H1 (cell line): ENCODE measurements around the gene FAM193A. TPM values are rescaled to one million over a fixed set of nuclear protein-coding genes. Genes with fewer than 3 reads are reported as not detected.

ENCODE experiments used
- CTCF ChIA-PET: fragments of 300-600 bp; sonication (Branson Sonifier 250); formaldehyde crosslinking; loops from one replicate; lab custom pipeline; 2021; ENCODE audit not compliant: partially characterized antibody; lab: Charles Lee
- POLR2A ChIA-PET: fragments of 300-600 bp; sonication (Branson Sonifier 250); formaldehyde crosslinking; loops from one replicate; lab custom pipeline; 2021; ENCODE audit warnings: inconsistent platforms; ENCODE audit not compliant: partially characterized antibody; lab: Charles Lee
- DNase-seq, 2 experiments: peaks; one replicate each; pipeline versions ENCODE4 v3.0.0 to v3.0.0-alpha.2; 2010 to 2022; ENCODE audit warnings: low spot score in 2 of 2, low read depth in 1 of 2, mixed read lengths in 1 of 2
- FAIRE-seq: peaks from 2 replicates; lab custom pipeline; 2011; peaks lifted over from hg19 to GRCh38; lab: Jason Lieb, UNC
- H2AFZ ChIP-seq: 2 replicates; pipeline ENCODE4 v1.8.1; 2012; ENCODE audit warnings: low read length, inconsistent platforms
- H2AK5ac ChIP-seq: 2 replicates; pipeline ENCODE4 v1.6.1; 2013; ENCODE audit warnings: low read depth, low read length
- H2BK120ac ChIP-seq: replicated peaks from 2 replicates; pipeline ENCODE3; 2013; ENCODE audit warnings: low read depth, low read length, inconsistent platforms
- H2BK12ac ChIP-seq: 2 replicates; pipeline ENCODE4 v1.6.1; 2013; ENCODE audit warnings: low read depth, low read length
- H2BK15ac ChIP-seq: 2 replicates; pipeline ENCODE4 v1.6.1; 2013; ENCODE audit warnings: low read length
- H2BK20ac ChIP-seq: 2 replicates; pipeline ENCODE4 v1.6.1; 2013; ENCODE audit warnings: low read length
- H2BK5ac ChIP-seq: 2 replicates; pipeline ENCODE4 v1.6.1; 2013; ENCODE audit warnings: low read depth, low read length
- H3K14ac ChIP-seq: 2 replicates; pipeline ENCODE4 v1.6.1; 2013; ENCODE audit warnings: inconsistent platforms; ENCODE audit not compliant: insufficient read length
- H3K18ac ChIP-seq: 2 replicates; pipeline ENCODE4 v1.6.1; 2013; ENCODE audit warnings: low read length; ENCODE audit errors: extremely low read depth
- H3K23ac ChIP-seq: 2 replicates; pipeline ENCODE4 v1.6.1; 2013; ENCODE audit warnings: inconsistent platforms; ENCODE audit not compliant: insufficient read length
- H3K23me2 ChIP-seq: 2 replicates; pipeline ENCODE4 v1.6.1; 2013; ENCODE audit warnings: low read depth, low read length
- H3K27ac ChIP-seq: 2 replicates; pipeline ENCODE4 v1.6.1; 2011; ENCODE audit warnings: low read depth, low read length, inconsistent platforms
- H3K27me3 ChIP-seq, 4 experiments: replicated peaks in 1 of 4; 1 replicate in 1 of 4; 2 replicates in 3 of 4; pipeline versions ENCODE4 v1.6.1 to v1.8.1; 2011 to 2013; ENCODE audit warnings: low read length in 3 of 4, mild to moderate bottlenecking in 3 of 4, inconsistent platforms in 2 of 4, mixed read lengths in 2 of 4, moderate library complexity in 1 of 4; ENCODE audit not compliant: control insufficient read depth in 3 of 4, insufficient read depth in 3 of 4; ENCODE audit errors: extremely low read depth in 1 of 4
- H3K36me3 ChIP-seq, 4 experiments: 2 replicates each; pipeline versions ENCODE4 v1.6.1 to v1.8.1; 2011 to 2013; ENCODE audit warnings: mild to moderate bottlenecking in 4 of 4, low read length in 3 of 4, moderate library complexity in 2 of 4, control low read depth in 1 of 4, inconsistent platforms in 1 of 4; ENCODE audit not compliant: insufficient read depth in 4 of 4, control insufficient read depth in 2 of 4
- H3K4ac ChIP-seq: replicated peaks from 2 replicates; pipeline ENCODE3; 2013; ENCODE audit warnings: low read length, low read depth, mixed read lengths, inconsistent platforms; ENCODE audit not compliant: insufficient read length
- H3K4me1 ChIP-seq, 4 experiments: replicated peaks in 1 of 4; 1 replicate in 1 of 4; 2 replicates in 3 of 4; pipeline versions ENCODE4 v1.6.1 to v1.8.1; 2011 to 2013; ENCODE audit warnings: low read length in 3 of 4, inconsistent platforms in 2 of 4, mixed read lengths in 1 of 4; ENCODE audit not compliant: insufficient read depth in 4 of 4, control insufficient read depth in 3 of 4
- H3K4me2 ChIP-seq, 2 experiments: 2 replicates each; pipeline versions ENCODE4 v1.6.1 to v1.8.1; 2011 to 2013; ENCODE audit warnings: low read depth in 2 of 2, low read length in 2 of 2, control low read depth in 1 of 2, inconsistent platforms in 1 of 2, mild to moderate bottlenecking in 1 of 2; ENCODE audit not compliant: insufficient read depth in 1 of 2
- H3K4me3 ChIP-seq, 4 experiments: fragments of 200-600, 300-600 bp in 1 of 4; sonication (generic), shearing (Covaris generic), sonication (Bioruptor Twin) in 1 of 4; 2 replicates each; pipeline versions ENCODE4 v1.5.1 to v1.8.1; 2011 to 2016; ENCODE audit warnings: low read length in 4 of 4, low read depth in 3 of 4, control low read depth in 2 of 4, inconsistent platforms in 2 of 4, mild to moderate bottlenecking in 2 of 4, mixed read lengths in 1 of 4, moderate library complexity in 1 of 4; ENCODE audit not compliant: insufficient read depth in 2 of 4; ENCODE audit errors: extremely low read depth in 1 of 4
- H3K56ac ChIP-seq: replicated peaks from 2 replicates; pipeline ENCODE3; 2013; ENCODE audit warnings: low read depth, mild to moderate bottlenecking, mixed read lengths, low read length, inconsistent platforms; ENCODE audit not compliant: insufficient read length
- H3K79me1 ChIP-seq: 2 replicates; pipeline ENCODE4 v1.6.1; 2013; ENCODE audit warnings: low read depth, low read length, control low read depth
- H3K79me2 ChIP-seq, 2 experiments: 2 replicates each; pipeline versions ENCODE4 v1.6.1 to v1.8.1; 2012 to 2013; ENCODE audit warnings: low read length in 2 of 2, mild to moderate bottlenecking in 2 of 2, inconsistent platforms in 1 of 2; ENCODE audit not compliant: insufficient read depth in 2 of 2, control insufficient read depth in 1 of 2
- H3K9ac ChIP-seq, 4 experiments: replicated peaks in 1 of 4; 1 replicate in 1 of 4; 2 replicates in 3 of 4; pipeline versions ENCODE4 v1.6.1 to v1.8.1; 2011 to 2013; ENCODE audit warnings: low read depth in 3 of 4, low read length in 3 of 4, control low read depth in 2 of 4, mild to moderate bottlenecking in 2 of 4, moderate library complexity in 2 of 4, inconsistent platforms in 1 of 4; ENCODE audit errors: extremely low read depth in 1 of 4
- H3K9me3 ChIP-seq, 2 experiments: 2 replicates each; pipeline versions ENCODE4 v1.6.1 to v1.8.1; 2012 to 2013; ENCODE audit warnings: mild to moderate bottlenecking in 2 of 2, moderate library complexity in 2 of 2, control low read depth in 1 of 2, inconsistent platforms in 1 of 2, low read depth in 1 of 2, low read length in 1 of 2, mixed read lengths in 1 of 2; ENCODE audit not compliant: insufficient read depth in 2 of 2
- H4K20me1 ChIP-seq, 2 experiments: replicated peaks in 1 of 2; 2 replicates each; pipeline versions ENCODE3 to v1.8.1; 2011 to 2013; ENCODE audit warnings: inconsistent platforms in 2 of 2, low read length in 2 of 2, mild to moderate bottlenecking in 1 of 2; ENCODE audit not compliant: insufficient read depth in 2 of 2, control insufficient read depth in 1 of 2
- H4K5ac ChIP-seq: 2 replicates; pipeline ENCODE4 v1.6.1; 2013; ENCODE audit warnings: low read length, low read depth, mixed read lengths, inconsistent platforms; ENCODE audit not compliant: insufficient read length
- H4K8ac ChIP-seq: 2 replicates; pipeline ENCODE4 v1.8.0; 2013; ENCODE audit warnings: mild to moderate bottlenecking, moderate library complexity, low read length, inconsistent platforms; ENCODE audit not compliant: insufficient read depth; ENCODE audit errors: extremely low read depth
- H4K91ac ChIP-seq: replicated peaks from 2 replicates; pipeline ENCODE3; 2013; ENCODE audit warnings: low read length, mixed read lengths, inconsistent platforms; ENCODE audit not compliant: insufficient read length
- CBX8 ChIP-seq: fragments of 300-800, 300-1000 bp; sonication (generic); IDR thresholded peaks from 2 replicates; pipeline ENCODE4 v1.7.1; 2016; ENCODE audit warnings: low read depth, low read length, borderline replicate concordance
- PHF8 ChIP-seq: fragments of 200-600 bp; sonication (generic); conservative IDR thresholded peaks from 2 replicates; pipeline ENCODE4 v1.7.1; 2012; ENCODE audit warnings: low read depth, mild to moderate bottlenecking, inconsistent platforms, low read length, moderate library complexity
- POU5F1 ChIP-seq: IDR thresholded peaks from 2 replicates; pipeline ENCODE4 v1.6.1; 2011; ENCODE audit warnings: low read depth, mild to moderate bottlenecking, low read length, moderate library complexity
- WGBS, 2 experiments: shearing (Covaris generic) in 1 of 2; methylation state at CpG; one replicate each; pipeline versions ENCODE4 v1.1.6 to v1.1.7; 2013 to 2015; ENCODE audit warnings: low lambda C conversion rate in 2 of 2, mixed read lengths in 2 of 2, inconsistent platforms in 1 of 2, low coverage in 1 of 2, missing lambda C conversion rate in 1 of 2; ENCODE audit not compliant: insufficient replicate concordance in 2 of 2, insufficient coverage in 1 of 2, insufficient read length in 1 of 2; ENCODE audit errors: extremely low coverage in 1 of 2, missing lambda C conversion rate in 1 of 2; 5-methylcytosine and 5-hydroxymethylcytosine counted together
- polyA plus RNA-seq, 7 experiments: library from polyadenylated mRNA; depleted of rRNA in 3 of 7; stranded (reverse) in 5 of 7; unstranded in 2 of 7; fragments of >200 nt in 5 of 7; fragments of 200-250 nt in 2 of 7; gene quantifications; 1 replicate in 5 of 7; 2 replicates in 1 of 7; 4 replicates in 1 of 7; pipeline versions ENCODE4 v1.2.1 to v1.2.3, GENCODE V29; 2011 to 2013; ENCODE audit warnings: missing spikeins in 2 of 7, mixed read lengths in 2 of 7
- total RNA-seq: library from RNA; stranded (reverse); fragmentation: NEBNext Ultra II Directional; extraction: Animal tissue kit (Norgen Biotek cat#: 25700); gene quantifications from 2 replicates; pipeline ENCODE4 v1.2.1, GENCODE V29; 2021

Gene FAM193A
- total and polyA plus RNA-seq, 2 of the 8 experiments (the other 6 are each of a cell fraction or from before 2014, with no cell fraction given): 8.7 to 26.2 TPM

GRCh38 chr4:2643555-2643954 is 107.1 kb downstream of the FAM193A start:
- Histone ChIP-seq H2AK5ac (no peak overlapping the region), H2BK5ac (no peak overlapping the region), H4K5ac (no peak overlapping the region), H3K79me2 (no peaks in the 10 kb centered on the region), H2AFZ (no peak overlapping the region), H3K9me3 (no peaks in the 10 kb centered on the region; a peak in 1 of 4 replicates), H4K20me1 (peaks cover 5 to 6% of the 10 kb centered on the region in 2 experiments), H4K91ac (no peak overlapping the region), H3K4ac (no peak overlapping the region), H3K79me1 (no peaks in the 10 kb centered on the region; the same call in 1 of the 2 replicates), H4K8ac (no peak overlapping the region), H3K14ac (no peak overlapping the region)
- no peak for DNase-seq
- ChIA-PET CTCF (interaction anchor here (1.1 to 1.7 kb wide), 2 partner anchors 13 to 44 kb away, joined by 3 read pairs; no protein-coding TSS in a partner anchor), POLR2A (interaction anchor here (0.9 kb wide), 1 partner anchor 13 kb away, joined by 3 read pairs; no protein-coding TSS in a partner anchor)
- TF ChIP-seq PHF8 (no peak), POU5F1 (no peak), CBX8 (no peak)
- TF ChIP-seq, all 59 proteins: peak for 0
- Histone ChIP-seq H3K27me3 (no peaks in the 10 kb centered on the region), H3K23me2 (no peaks in the 10 kb centered on the region), H2BK20ac (no peak overlapping the region), H3K4me3 (no peak overlapping the region), H3K56ac (no peak overlapping the region), H3K18ac (no peak overlapping the region), H3K4me1 (no peaks in the 10 kb centered on the region), H2BK120ac (no peak overlapping the region), H3K23ac (no peak overlapping the region), H3K36me3 (peaks cover 16 to 54% (median 37%) of the 10 kb centered on the region in 4 experiments; a peak in 7 of 8 replicates), H2BK12ac (no peak overlapping the region), H2BK15ac (no peak overlapping the region), H3K27ac (no peak overlapping the region), H3K9ac (no peak overlapping the region), H3K4me2 (no peak overlapping the region)
- WGBS, 2 experiments: 95% methylated on average over 5 of the region's 5 CpGs; no CpG with 5 or more reads in 1 of the 2 experiments
- no peak for FAIRE-seq
